ENCODE measurements around the gene CLASRP.
"Not testable (repeated sequence)": the region's sequence is repeated elsewhere in the genome, so short reads cannot be mapped to it uniquely, and the experiment has no call there.

CLASRP gene

DNA sequence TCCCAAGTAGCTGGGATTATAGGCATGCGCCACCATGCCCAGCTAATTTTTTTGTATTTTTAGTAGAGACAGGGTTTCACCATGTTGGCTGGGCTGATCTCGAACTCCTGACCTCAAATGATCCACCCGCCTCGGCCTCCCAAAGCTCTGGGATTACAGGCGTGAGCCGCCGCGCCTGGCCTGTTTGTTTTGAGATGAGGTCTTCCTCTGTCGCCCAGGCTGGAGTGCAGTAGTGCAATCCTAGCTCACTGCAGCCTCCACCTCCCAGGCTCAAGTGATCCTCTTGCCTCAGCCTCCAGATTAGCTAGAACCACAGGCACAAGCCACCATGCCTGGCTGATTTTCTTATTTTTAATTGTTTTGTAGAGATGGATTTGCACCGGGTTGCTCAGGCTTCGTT is 67.5 kb downstream of the CLASRP start:
- DNase-seq, result not testable (repeated sequence)

- DNase-seq, result no peak
Measured at GRCh38 chr19:45107621-45108150, 68.8 kb downstream of the CLASRP start.

DNA sequence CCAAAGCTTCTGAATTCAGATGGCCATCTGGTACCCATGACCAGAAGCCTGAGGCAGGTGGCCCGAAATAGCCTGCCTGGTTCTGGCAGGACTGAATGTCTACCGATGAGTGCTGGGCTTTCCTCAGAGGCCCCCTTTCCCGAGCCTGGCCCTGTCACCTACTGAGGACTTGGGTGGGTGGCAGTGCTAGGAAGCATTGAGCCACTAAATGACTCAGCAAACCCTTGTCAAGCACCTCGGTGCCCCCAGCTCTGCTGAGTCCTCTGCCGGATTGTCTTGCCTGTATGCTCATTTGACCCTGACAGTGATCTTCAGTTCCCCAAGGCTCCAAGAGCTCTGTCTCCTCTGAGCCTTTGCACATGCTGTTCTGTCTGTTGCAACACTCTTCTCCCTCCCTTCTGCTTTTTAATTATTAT is 72.0 kb downstream of the CLASRP start:
- no peak for DNase-seq

DNA sequence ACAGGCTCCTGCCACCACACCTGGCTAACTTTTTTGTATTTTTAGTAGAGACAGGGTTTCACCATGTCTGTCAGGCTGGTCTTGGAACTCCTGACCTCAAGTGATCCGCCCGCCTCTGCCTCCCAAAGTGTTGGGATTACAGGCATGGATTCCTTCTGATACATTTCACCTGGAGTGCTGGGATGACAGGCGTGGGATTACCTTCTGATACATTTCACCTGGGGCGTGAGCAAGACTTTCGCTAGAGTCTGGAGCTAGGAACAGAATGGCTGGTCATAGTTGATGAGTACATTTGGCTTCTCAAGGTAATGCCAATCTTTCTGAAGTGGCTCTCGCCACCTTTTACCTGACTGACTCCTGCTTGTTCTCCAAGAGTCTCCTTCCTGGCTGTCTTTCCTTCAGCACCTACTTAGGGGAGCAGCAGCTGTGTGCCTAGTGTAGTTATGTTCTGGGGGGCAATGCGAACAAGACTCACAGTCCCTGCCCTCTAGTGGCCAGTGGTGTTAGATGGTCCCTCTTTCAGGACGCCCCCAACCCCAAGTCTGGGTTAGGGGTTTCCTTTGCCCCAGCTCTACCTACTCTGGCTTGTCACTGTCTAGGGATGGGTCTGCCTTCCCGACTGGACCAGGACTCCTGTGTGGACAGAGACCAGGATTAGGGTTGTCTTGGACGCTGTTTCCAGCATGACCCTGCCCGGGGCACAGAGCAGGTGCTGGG is 73.4 kb downstream of the CLASRP start:
- no peak for DNase-seq

DNA sequence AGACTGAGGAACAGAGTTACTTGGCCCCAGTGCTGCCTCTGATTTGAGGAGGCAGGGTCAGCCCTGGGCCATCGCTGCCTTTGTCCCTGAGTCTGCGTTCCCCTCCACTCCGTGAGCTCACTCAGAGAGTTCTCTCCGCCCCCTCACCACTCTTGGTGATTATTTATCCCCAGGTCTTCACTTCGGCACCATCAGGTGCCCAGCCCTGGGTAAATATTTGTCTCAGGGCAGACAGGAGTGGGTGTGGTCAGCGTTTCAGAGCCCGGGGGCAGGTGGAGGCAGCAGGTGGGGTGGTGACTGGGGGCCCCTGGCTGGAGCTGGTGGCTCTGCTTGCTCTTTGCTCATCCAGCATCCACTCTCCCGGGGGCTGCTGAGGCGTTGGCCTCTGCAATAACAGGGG is 74.8 kb downstream of the CLASRP start:
- DNase-seq, result peak; percentile 93

GRCh38 chr19:45114116-45114515 is 75.3 kb downstream of the CLASRP start:
- no peak for DNase-seq

GRCh38 chr19:45115809-45116615 is 77.2 kb downstream of the CLASRP start:
- DNase-seq, result no peak

GRCh38 chr19:45117167-45117594 is 78.3 kb downstream of the CLASRP start:
- peak; percentile 59 for DNase-seq

- DNase-seq, result no peak
Measured at GRCh38 chr19:45117671-45118070, 78.8 kb downstream of the CLASRP start.

DNA sequence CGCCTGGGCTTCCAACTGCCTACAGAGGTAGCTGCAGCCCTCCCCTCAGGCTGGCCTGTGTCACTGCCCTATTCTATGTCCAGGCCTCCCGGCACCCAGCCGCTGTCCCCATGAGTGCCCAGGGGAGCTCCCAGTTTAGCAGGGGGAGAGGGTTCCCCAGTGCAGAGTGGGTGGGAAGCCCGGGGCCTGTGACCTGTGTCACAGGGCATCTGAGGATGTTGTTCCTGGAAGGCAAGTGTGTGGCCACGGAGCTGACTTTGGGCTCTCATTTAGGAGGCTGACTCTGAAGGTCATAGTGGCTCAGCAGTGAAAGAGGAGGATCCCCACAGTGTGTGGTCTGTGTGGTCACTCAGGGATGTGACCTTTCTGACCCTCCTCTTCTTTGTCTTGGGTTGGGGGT is 79.3 kb downstream of the CLASRP start:
- DNase-seq, result no peak

- not testable (repeated sequence) for DNase-seq
Measured at GRCh38 chr19:45118591-45119355, 79.9 kb downstream of the CLASRP start.

DNA sequence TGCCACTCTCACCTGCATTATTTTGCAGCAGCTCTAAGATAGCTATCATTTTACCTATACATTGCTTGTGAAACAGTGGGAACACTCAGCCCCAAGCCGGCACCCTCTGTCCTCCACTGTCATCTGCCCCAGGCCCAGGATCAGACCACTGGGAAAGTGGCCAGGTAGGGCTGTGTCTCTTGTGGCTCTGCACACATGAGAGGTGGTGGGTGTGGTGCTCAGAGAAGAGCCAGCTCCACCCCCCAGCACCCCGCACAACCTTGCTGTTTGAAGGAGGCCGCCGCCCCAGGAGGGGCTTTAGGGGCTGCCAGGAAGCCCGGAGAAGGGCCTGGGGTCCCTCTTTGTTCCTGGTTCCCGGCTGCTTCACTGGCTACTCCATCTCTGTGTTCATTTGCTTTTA is 80.7 kb downstream of the CLASRP start:
- DNase-seq, result no peak
